GM10248 (cell line): ENCODE measurements around the gene STK32C.
"Not testable (repeated sequence)": the region's sequence is repeated elsewhere in the genome, so short reads cannot be mapped to it uniquely, and the experiment has no call there.

ENCODE experiments used
- CTCF ChIA-PET: fragments of 300-600 bp; sonication (Branson Sonifier 250); formaldehyde crosslinking; extraction: SDS; loops from one replicate; lab custom pipeline; 2021; ENCODE audit warnings: antibody characterized with exemption; lab: Yijun Ruan, JAX
- POLR2A ChIA-PET: fragments of 350-650 bp; sonication (Branson Sonifier 250); formaldehyde crosslinking; extraction: SDS; loops from one replicate; lab custom pipeline; 2020; ENCODE audit warnings: antibody characterized with exemption; lab: Yijun Ruan, JAX
- DNase-seq: peaks from one replicate; pipeline ENCODE4 v3.0.0; 2012; ENCODE audit errors: extremely low spot score
- CTCF ChIP-seq: IDR thresholded peaks from 2 replicates; pipeline ENCODE4 v1.5.1; 2012; ENCODE audit warnings: mild to moderate bottlenecking, low read depth; ENCODE audit errors: extremely low read depth, missing control alignments, control extremely low read depth

STK32C gene

GRCh38 chr10:132341017-132341416, 33.3 kb upstream of the STK32C start:
- TF ChIP-seq CTCF: no peak
- ChIA-PET POLR2A (no interaction called here), CTCF (interaction anchor here (1.7 kb wide), 1 partner anchor 13 kb away, joined by 5 read pairs; no protein-coding TSS in a partner anchor)
- no peak for DNase-seq

- TF ChIP-seq CTCF: no peak
- ChIA-PET CTCF (interaction anchor here (1.4 to 3.5 kb wide), 2 partner anchors 11 to 14 kb away, joined by 7 to 15 read pairs; no protein-coding TSS in a partner anchor), POLR2A (no interaction called here)
- DNase-seq: no peak
Measured at GRCh38 chr10:132339276-132339675, 31.5 kb upstream of the STK32C start.

GRCh38 chr10:132338876-132339275, 31.1 kb upstream of the STK32C start:
- POLR2A ChIA-PET: no interaction called here
- DNase-seq: no peak
- no peak for TF ChIP-seq CTCF
- CTCF ChIA-PET: interaction anchor here (1.4 to 3.5 kb wide), 2 partner anchors 12 to 14 kb away, joined by 7 to 15 read pairs; no protein-coding TSS in a partner anchor

- DNase-seq, POLR2A ChIA-PET: not testable (repeated sequence)
- CTCF ChIA-PET: interaction anchor here (3.5 kb wide), 1 partner anchor 13 kb away, joined by 15 read pairs; no protein-coding TSS in a partner anchor
Measured at GRCh38 chr10:132337854-132338253, 30.1 kb upstream of the STK32C start.

GRCh38 chr10:132336919-132337407, 29.2 kb upstream of the STK32C start:
- no peak for DNase-seq
- POLR2A ChIA-PET: no interaction called here
- TF ChIP-seq CTCF: no peak
- CTCF ChIA-PET: interaction anchor here (3.5 kb wide), 1 partner anchor 14 kb away, joined by 15 read pairs; no protein-coding TSS in a partner anchor

- CTCF ChIA-PET: no interaction called here
- TF ChIP-seq CTCF: no peak
- no peak for DNase-seq
- POLR2A ChIA-PET: no interaction called here
Measured at GRCh38 chr10:132336064-132336746, 28.5 kb upstream of the STK32C start.
